ENCODE results near the gene KDM3B. TPM values are rescaled to one million over a fixed set of nuclear protein-coding genes. Genes with fewer than 3 reads are reported as not detected.
"Not testable (repeated sequence)": the region's sequence is repeated elsewhere in the genome, so short reads cannot be mapped to it uniquely, and the experiment has no call there.

The KDM3B gene
- total RNA-seq, 1 donor from 2014 or later: 60.4 TPM

GRCh38 chr5:138466900-138467710 is 114.6 kb downstream of the KDM3B start:
- DNase-seq: no peak

DNA sequence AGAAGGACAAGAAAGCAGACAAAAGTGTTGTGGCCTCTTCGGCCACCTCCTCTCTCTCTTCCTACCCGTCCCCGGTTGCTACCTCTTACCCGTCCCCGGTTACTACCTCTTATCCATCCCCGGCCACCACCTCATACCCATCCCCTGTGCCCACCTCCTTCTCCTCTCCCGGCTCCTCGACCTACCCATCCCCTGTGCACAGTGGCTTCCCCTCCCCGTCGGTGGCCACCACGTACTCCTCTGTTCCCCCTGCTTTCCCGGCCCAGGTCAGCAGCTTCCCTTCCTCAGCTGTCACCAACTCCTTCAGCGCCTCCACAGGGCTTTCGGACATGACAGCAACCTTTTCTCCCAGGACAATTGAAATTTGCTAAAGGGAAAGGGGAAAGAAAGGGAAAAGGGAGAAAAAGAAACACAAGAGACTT is 115.2 kb downstream of the KDM3B start:
- DNase-seq: no peak

DNA sequence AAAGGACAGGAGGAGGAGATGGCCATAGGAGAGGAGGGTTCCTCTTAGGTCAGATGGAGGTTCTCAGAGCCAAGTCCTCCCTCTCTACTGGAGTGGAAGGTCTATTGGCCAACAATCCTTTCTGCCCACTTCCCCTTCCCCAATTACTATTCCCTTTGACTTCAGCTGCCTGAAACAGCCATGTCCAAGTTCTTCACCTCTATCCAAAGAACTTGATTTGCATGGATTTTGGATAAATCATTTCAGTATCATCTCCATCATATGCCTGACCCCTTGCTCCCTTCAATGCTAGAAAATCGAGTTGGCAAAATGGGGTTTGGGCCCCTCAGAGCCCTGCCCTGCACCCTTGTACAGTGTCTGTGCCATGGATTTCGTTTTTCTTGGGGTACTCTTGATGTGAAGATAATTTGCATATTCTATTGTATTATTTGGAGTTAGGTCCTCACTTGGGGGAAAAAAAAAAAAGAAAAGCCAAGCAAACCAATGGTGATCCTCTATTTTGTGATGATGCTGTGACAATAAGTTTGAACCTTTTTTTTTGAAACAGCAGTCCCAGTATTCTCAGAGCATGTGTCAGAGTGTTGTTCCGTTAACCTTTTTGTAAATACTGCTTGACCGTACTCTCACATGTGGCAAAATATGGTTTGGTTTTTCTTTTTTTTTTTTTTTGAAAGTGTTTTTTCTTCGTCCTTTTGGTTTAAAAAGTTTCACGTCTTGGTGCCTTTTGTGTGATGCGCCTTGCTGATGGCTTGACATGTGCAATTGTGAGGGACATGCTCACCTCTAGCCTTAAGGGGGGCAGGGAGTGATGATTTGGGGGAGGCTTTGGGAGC is 115.9 kb downstream of the KDM3B start:
- DNase-seq: no peak

DNA sequence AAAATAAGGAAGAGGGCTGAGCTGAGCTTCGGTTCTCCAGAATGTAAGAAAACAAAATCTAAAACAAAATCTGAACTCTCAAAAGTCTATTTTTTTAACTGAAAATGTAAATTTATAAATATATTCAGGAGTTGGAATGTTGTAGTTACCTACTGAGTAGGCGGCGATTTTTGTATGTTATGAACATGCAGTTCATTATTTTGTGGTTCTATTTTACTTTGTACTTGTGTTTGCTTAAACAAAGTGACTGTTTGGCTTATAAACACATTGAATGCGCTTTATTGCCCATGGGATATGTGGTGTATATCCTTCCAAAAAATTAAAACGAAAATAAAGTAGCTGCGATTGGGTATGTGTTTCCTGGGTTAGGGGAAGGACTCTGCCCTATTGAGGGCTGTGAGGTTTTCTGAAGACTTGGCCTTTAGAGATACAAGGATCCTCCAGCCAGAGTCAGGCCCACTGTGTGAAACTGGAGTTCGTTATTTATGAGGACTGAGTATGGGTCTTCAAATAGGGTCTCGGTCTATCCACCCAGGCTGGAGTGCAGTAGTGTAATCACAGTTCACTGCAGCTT is 116.6 kb downstream of the KDM3B start:
- peak; percentile 77 for DNase-seq

- peak; percentile 86 for DNase-seq
Measured at GRCh38 chr5:138469540-138470321, 117.2 kb downstream of the KDM3B start.

GRCh38 chr5:138470322-138471051 is 118.0 kb downstream of the KDM3B start:
- peak; percentile 80 for DNase-seq

DNA sequence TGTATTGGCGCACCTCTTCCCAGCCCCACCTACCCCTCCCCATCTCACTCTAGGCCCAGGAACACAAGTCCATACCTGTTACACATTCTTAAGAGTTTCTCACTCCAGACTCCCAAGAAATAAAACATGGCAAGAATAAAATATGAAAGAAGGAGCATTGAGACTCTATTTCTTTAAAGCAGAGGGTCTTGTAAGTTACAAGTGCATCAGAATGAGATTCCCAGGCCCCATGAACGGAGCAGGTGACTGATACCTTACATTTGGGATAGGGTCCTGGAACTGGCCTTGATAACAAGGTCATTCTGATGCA is 118.5 kb downstream of the KDM3B start:
- DNase-seq: no peak

GRCh38 chr5:138472353-138472752 is 119.9 kb downstream of the KDM3B start:
- DNase-seq: no peak

DNA sequence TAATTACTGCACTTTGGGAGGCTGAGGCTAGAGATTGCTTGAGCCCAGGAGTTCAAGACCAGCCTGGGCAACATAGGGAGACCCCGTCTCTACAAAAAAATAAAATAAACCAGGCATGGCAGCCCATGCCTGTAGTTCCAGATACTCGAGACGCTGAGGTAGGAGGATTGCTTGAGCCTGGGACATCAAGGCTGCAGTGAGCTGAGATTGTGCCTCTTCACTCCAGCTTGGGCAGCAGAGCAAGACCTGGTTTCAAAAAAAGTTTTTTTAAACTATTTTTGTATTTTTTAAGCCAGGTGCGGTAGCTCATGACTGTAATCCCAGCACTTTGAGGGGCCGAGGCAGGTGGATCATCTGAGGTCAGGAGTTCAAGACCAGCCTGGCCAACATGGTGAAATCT is 120.7 kb downstream of the KDM3B start:
- DNase-seq: not testable (repeated sequence)

DNA sequence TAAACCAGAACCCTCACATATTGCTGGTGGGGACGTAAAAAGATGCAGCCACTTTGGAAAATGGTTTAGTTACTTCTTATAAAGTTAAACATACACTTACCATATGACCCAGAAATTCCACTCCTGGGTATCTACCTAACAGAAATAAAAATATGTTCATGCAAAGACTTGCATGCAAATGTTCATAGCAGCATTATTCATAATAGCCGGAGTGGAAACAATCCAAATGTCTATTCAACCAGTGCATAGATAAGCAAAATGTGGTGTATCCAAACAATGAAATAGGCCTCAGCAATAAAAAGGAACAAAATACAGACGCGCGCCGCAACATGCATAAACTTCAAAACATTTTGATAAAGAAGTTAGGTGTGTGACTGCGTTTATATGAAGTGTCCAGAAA is 124.4 kb downstream of the KDM3B start:
- no peak for DNase-seq

- no peak for DNase-seq
Measured at GRCh38 chr5:138482638-138483037, 130.2 kb downstream of the KDM3B start.

Small RNA genes lying within 50 kb of the gene (small RNA-seq; reads per million reads assigned to genes)
- gene AC113403.1 (ENCODE audit: low replicate concordance): not detected

Other genes with a start within 250 kb of the KDM3B start
- gene NME5, start 213.3 kb upstream of the KDM3B start, total RNA-seq: 1.3 TPM
- 34.7 TPM for gene BRD8, start 174.1 kb upstream of the KDM3B start, total RNA-seq
- 16.3 TPM for gene KIF20A, start 173.6 kb upstream of the KDM3B start, total RNA-seq
- gene CDC23, start 139.4 kb upstream of the KDM3B start, total RNA-seq: 37.0 TPM
- 4.3 TPM for gene GFRA3, start 78.1 kb upstream of the KDM3B start, total RNA-seq
- gene CDC25C, start 20.9 kb upstream of the KDM3B start, total RNA-seq: 3.5 TPM
- 21.3 TPM for gene FAM53C, start 14.4 kb upstream of the KDM3B start, total RNA-seq
- gene REEP2, start 86.4 kb downstream of the KDM3B start, total RNA-seq: 1.7 TPM
- 47.6 TPM for gene EGR1, start 112.8 kb downstream of the KDM3B start, total RNA-seq
- 74.8 TPM for gene ETF1, start 190.6 kb downstream of the KDM3B start, total RNA-seq
- gene HSPA9, start 222.7 kb downstream of the KDM3B start, total RNA-seq: 143 TPM

Measured in skin of body (tissue), 3 donors.